ENCODE data around the gene PDAP1.

GRCh38 chr7:99422186-99422585 is 13.8 kb upstream of the PDAP1 start:
- TF ChIP-seq NFYB (CRISPR knock-in tag; IDR thresholded peaks at IDR 0.05) = no peak
- no peak for TF ChIP-seq MYC (CRISPR knock-in tag; IDR thresholded peaks at IDR 0.05; ENCODE audit: borderline replicate concordance)
- no peak for TF ChIP-seq CTCF (CRISPR knock-in tag; IDR thresholded peaks at IDR 0.05)
- TF ChIP-seq ERF (CRISPR knock-in tag; IDR thresholded peaks at IDR 0.05) = no peak
- TF ChIP-seq YY1 (IDR thresholded peaks at IDR 0.05; ENCODE audit: insufficient read depth, insufficient replicate concordance, low read depth, low read length) = no peak
- TF ChIP-seq CEBPB (IDR thresholded peaks at IDR 0.05; ENCODE audit: borderline replicate concordance, low read depth, low read length) = no peak
- TF ChIP-seq ZNF230 (CRISPR knock-in tag; IDR thresholded peaks at IDR 0.05) = no peak
